Erythroblast (primary cell): ENCODE measurements around the gene MRE11.

Experiments
- GATA1 ChIP-seq: IDR thresholded peaks from 2 replicates; pipeline ENCODE4 v1.6.1; 2011; ENCODE audit warnings: low read depth, mild to moderate bottlenecking, control low read depth, low read length, moderate library complexity
- POLR2A ChIP-seq: IDR thresholded peaks from 2 replicates; pipeline ENCODE4 v1.6.1; 2011; ENCODE audit warnings: mild to moderate bottlenecking, low read length

DNA sequence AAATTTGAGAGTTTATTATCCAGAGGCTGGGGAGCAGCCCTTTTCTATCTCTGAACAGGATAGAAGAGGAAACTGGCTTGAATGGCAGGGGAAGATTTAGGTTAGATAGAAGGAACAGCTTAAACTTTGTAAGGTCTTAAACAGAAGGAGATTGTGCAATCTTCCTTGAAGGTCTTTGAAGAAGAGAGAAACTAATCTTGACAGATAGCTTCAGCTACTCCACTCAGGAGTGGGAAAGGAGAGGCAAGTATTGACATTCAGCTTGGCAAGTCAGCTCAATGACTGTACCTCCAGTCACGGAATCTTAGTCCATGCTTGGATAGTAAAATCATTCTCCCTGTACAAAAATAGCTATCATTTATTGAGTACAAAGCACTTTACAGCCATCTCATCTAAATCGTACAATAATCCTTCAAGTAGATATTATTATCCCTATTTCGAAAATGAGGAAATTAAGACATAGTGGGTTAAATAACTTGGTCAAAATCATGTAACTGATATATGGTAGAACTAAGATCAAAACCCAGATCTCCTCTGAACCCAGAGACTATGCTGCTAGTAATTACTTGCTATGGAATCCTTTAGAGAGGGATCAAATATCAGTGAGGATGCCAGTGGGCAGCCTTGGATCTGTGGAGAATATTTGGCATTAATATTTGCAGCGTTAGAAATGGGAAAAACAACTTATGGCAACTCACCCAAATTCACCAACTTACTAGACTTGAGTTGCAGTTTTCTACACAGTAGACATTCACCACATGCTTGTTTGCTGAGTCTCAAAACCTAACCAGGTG lies 33.2 kb upstream of the MRE11 start:
- TF ChIP-seq POLR2A (no peak), GATA1 (no peak)
